ENCODE measurements around the gene METTL24.
"Not testable (repeated sequence)": the region's sequence is repeated elsewhere in the genome, so short reads cannot be mapped to it uniquely, and the experiment has no call there.

The METTL24 gene

DNA sequence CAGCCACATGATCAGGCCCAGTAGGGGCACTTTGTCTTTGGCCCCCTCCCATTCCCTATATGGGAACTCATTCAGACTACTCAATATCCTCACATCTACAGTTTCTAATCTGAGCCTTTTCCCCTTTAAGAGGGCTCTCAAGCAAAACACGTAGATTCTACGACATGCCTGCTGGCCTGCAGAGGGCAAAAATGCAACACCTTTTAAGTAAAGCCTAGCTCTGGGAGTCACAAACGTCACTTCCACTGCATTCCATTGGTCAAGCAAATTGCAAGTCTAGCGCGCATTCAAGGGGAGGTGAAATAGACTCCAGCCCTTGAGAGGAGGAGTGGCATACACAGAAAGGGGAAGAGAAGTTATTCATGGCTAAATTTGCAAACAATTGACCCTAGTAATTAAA, 107.3 kb downstream of the METTL24 start:
- H3K27me3 ChIP-seq (replicated peaks; ENCODE audit: control insufficient read depth, insufficient read depth, low read length), result no peaks in the 10 kb centered on the region
- H3K4me3 ChIP-seq (replicated peaks; ENCODE audit: low read depth, low read length), result no peak overlapping the region
- no peak for TF ChIP-seq CTCF (IDR thresholded peaks at IDR 0.05; ENCODE audit: insufficient read depth, low read length, poor library complexity, severe bottlenecking)
- no peaks in the 10 kb centered on the region for H3K36me3 ChIP-seq (ENCODE audit: control insufficient read depth, insufficient read depth, low read length)
- DNase-seq (ENCODE audit: extremely low read depth, insufficient read length), result no peak

GRCh38 chr6:110250058-110250457, 108.1 kb downstream of the METTL24 start:
- no peak for TF ChIP-seq CTCF (IDR thresholded peaks at IDR 0.05; ENCODE audit: insufficient read depth, low read length, poor library complexity, severe bottlenecking)
- Histone ChIP-seq H3K36me3 (ENCODE audit: control insufficient read depth, insufficient read depth, low read length) (no peaks in the 10 kb centered on the region), H3K4me3 (replicated peaks; ENCODE audit: low read depth, low read length) (no peak overlapping the region), H3K27me3 (replicated peaks; ENCODE audit: control insufficient read depth, insufficient read depth, low read length) (no peaks in the 10 kb centered on the region)
- no peak for DNase-seq (ENCODE audit: extremely low read depth, insufficient read length)

GRCh38 chr6:110246900-110247546, 111.1 kb downstream of the METTL24 start:
- DNase-seq (ENCODE audit: extremely low read depth, insufficient read length), result no peak
- Histone ChIP-seq H3K27me3 (replicated peaks; ENCODE audit: control insufficient read depth, insufficient read depth, low read length) (no peaks in the 10 kb centered on the region), H3K36me3 (ENCODE audit: control insufficient read depth, insufficient read depth, low read length) (no peaks in the 10 kb centered on the region), H3K4me3 (replicated peaks; ENCODE audit: low read depth, low read length) (no peak overlapping the region)
- TF ChIP-seq CTCF (IDR thresholded peaks at IDR 0.05; ENCODE audit: insufficient read depth, low read length, poor library complexity, severe bottlenecking), result no peak

GRCh38 chr6:110246378-110246777, 111.8 kb downstream of the METTL24 start:
- no peaks in the 10 kb centered on the region for H3K36me3 ChIP-seq (ENCODE audit: control insufficient read depth, insufficient read depth, low read length)
- no peak for TF ChIP-seq CTCF (IDR thresholded peaks at IDR 0.05; ENCODE audit: insufficient read depth, low read length, poor library complexity, severe bottlenecking)
- H3K4me3 ChIP-seq (replicated peaks; ENCODE audit: low read depth, low read length), result no peak overlapping the region
- no peak for DNase-seq (ENCODE audit: extremely low read depth, insufficient read length)
- H3K27me3 ChIP-seq (replicated peaks; ENCODE audit: control insufficient read depth, insufficient read depth, low read length), result no peaks in the 10 kb centered on the region

DNA sequence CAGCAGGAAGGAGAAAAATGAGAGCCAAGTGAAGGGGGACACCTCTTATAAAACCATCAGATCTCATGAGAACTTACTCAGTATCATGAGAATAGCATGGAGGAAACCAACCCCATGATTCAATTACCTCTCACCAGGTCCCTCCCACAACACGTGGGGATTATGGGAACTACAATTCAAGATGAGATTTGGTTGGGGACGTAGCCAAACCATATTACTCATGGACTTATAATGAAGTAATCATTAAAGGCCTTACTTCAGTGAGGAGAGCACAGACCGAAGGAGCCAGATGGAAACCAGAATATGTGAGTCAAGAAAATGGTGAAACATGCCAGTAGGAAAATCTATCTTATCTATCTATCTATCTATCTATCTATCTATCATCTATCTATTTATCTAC, 113.5 kb downstream of the METTL24 start:
- H3K27me3 ChIP-seq (replicated peaks; ENCODE audit: control insufficient read depth, insufficient read depth, low read length); H3K4me3 ChIP-seq (replicated peaks; ENCODE audit: low read depth, low read length); DNase-seq (ENCODE audit: extremely low read depth, insufficient read length): not testable (repeated sequence)

DNA sequence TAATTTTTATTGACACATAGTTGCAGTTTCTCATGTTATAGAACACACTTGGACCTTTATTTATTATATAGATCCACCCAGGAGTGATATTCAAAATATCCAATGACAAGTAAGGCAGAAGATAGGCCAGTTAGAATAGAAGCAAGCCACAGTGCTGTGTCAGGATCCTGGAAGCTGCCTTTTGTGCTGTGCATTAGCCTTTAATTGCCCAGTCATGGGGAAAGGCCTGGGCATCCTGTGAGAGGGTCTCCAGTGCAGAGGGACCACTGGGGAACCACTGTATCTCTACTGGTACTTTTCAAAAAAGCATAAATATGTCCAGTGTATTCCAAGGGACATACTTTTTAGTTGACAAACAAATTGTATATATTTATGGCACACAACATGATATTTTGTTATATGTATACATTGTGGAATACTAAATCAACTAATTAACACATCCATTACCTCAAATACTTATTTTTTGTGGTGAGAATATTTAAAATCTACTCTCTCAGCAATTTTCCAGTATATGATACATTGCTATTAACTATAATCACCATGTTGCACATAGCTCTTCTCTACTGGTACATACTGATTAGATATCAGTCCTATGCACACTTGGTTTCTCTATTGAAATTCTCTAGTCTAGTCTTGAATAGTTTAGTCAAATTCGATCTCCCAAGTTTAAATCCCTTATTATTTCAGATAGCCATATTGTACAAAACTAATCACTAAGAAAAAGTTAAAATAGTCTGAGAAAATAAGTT, 118.4 kb downstream of the METTL24 start:
- H3K27me3 ChIP-seq (replicated peaks; ENCODE audit: control insufficient read depth, insufficient read depth, low read length), result no peaks in the 10 kb centered on the region
- no peak for TF ChIP-seq CTCF (IDR thresholded peaks at IDR 0.05; ENCODE audit: insufficient read depth, low read length, poor library complexity, severe bottlenecking)
- no peaks in the 10 kb centered on the region for H3K36me3 ChIP-seq (ENCODE audit: control insufficient read depth, insufficient read depth, low read length)
- H3K4me3 ChIP-seq (replicated peaks; ENCODE audit: low read depth, low read length), result no peak overlapping the region
- DNase-seq (ENCODE audit: extremely low read depth, insufficient read length), result no peak

More for the DNA sequence above, 113.5 kb downstream of the METTL24 start:
- not testable (repeated sequence) for H3K36me3 ChIP-seq (ENCODE audit: control insufficient read depth, insufficient read depth, low read length)

DNA sequence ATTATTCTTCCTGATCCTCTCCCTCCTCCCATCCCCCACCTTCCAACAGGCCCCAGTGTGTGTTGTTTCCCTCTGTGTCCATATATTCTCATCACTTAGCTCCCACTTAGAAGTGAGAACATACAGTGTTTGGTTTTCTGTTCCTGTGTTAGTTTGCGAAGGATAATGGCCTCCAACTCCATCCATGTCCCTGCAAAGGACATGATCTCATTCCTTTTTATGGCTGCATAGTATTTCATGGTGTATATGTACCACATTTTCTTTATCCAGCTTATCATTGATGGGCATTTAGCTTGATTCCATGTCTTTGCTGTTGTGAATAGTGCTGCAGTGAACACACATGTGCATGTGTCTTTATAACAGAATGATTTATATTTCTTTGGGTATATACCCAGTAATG, 122.1 kb downstream of the METTL24 start:
- DNase-seq (ENCODE audit: extremely low read depth, insufficient read length); H3K36me3 ChIP-seq (ENCODE audit: control insufficient read depth, insufficient read depth, low read length); H3K27me3 ChIP-seq (replicated peaks; ENCODE audit: control insufficient read depth, insufficient read depth, low read length); H3K4me3 ChIP-seq (replicated peaks; ENCODE audit: low read depth, low read length): not testable (repeated sequence)
